CD14-positive monocyte (primary cell): ENCODE results near the gene CSF1R. TPM values are rescaled to one million over a fixed set of nuclear protein-coding genes. Genes with fewer than 3 reads are reported as not detected.

ENCODE experiments used
- DNase-seq, 3 donors: peaks; one replicate each; pipeline ENCODE4 v3.0.0-alpha.2; 2011 to 2022
- H2AFZ ChIP-seq: 2 replicates; pipeline ENCODE4 v1.6.0; 2012; ENCODE audit warnings: mild to moderate bottlenecking, low read depth, low read length, inconsistent platforms; ENCODE audit not compliant: insufficient read depth, poor library complexity, severe bottlenecking
- H3K27ac ChIP-seq, 2 donors: 1 replicate in 1 of 2; 2 replicates in 1 of 2; pipeline ENCODE4 v1.5.1; 2012 to 2013; ENCODE audit warnings: low read length in 2 of 2, control low read depth in 1 of 2, inconsistent platforms in 1 of 2, low read depth in 1 of 2, mild to moderate bottlenecking in 1 of 2
- H3K27me3 ChIP-seq, 2 donors: one replicate each; pipeline versions ENCODE4 v1.6.0 to v1.6.1; 2011 to 2013; ENCODE audit warnings: low read length in 2 of 2; ENCODE audit not compliant: control insufficient read depth in 2 of 2, insufficient read depth in 2 of 2
- H3K36me3 ChIP-seq, 2 donors: replicated peaks in 1 of 2; 1 replicate in 1 of 2; 2 replicates in 1 of 2; pipeline versions ENCODE4 v1.5.1 to v1.6.1; 2012 to 2013; ENCODE audit warnings: low read length in 2 of 2, control low read depth in 1 of 2, inconsistent platforms in 1 of 2, mild to moderate bottlenecking in 1 of 2; ENCODE audit not compliant: insufficient read depth in 2 of 2, control insufficient read depth in 1 of 2
- H3K4me1 ChIP-seq, 2 donors: 1 replicate in 1 of 2; 2 replicates in 1 of 2; pipeline versions ENCODE4 v1.5.1 to v1.6.1; 2012 to 2013; ENCODE audit warnings: low read length in 2 of 2, control low read depth in 1 of 2, inconsistent platforms in 1 of 2, mild to moderate bottlenecking in 1 of 2, moderate library complexity in 1 of 2; ENCODE audit not compliant: insufficient read depth in 2 of 2, control insufficient read depth in 1 of 2
- H3K4me2 ChIP-seq: replicated peaks from 2 replicates; pipeline ENCODE3; 2012; ENCODE audit warnings: low read length, moderate library complexity, mild to moderate bottlenecking; ENCODE audit not compliant: poor library complexity, severe bottlenecking; ENCODE audit errors: extremely low read depth
- H3K4me3 ChIP-seq, 3 experiments: fragments of 200-600 bp in 1 of 3; sonication (generic) in 1 of 3; replicated peaks in 1 of 3; 1 replicate in 2 of 3; 2 replicates in 1 of 3; pipeline ENCODE4 v1.5.1; 2011 to 2013; ENCODE audit warnings: low read length in 3 of 3, mild to moderate bottlenecking in 3 of 3, control low read depth in 2 of 3, low read depth in 2 of 3, inconsistent platforms in 1 of 3, moderate library complexity in 1 of 3
- H3K79me2 ChIP-seq: 2 replicates; pipeline ENCODE4 v1.6.0; 2012; ENCODE audit warnings: mild to moderate bottlenecking, control low read depth, inconsistent platforms, low read length, moderate library complexity; ENCODE audit not compliant: insufficient read depth
- H3K9ac ChIP-seq: 2 replicates; pipeline ENCODE4 v1.6.0; 2017; ENCODE audit warnings: low read length, mild to moderate bottlenecking; ENCODE audit not compliant: insufficient read depth, poor library complexity, severe bottlenecking
- H3K9me3 ChIP-seq, 2 donors: replicated peaks in 1 of 2; 1 replicate in 1 of 2; 2 replicates in 1 of 2; pipeline versions ENCODE4 v1.5.1 to v1.6.1; 2012 to 2013; ENCODE audit warnings: low read length in 2 of 2, control low read depth in 1 of 2; ENCODE audit not compliant: control insufficient read depth in 1 of 2, insufficient read depth in 1 of 2
- H4K20me1 ChIP-seq: 2 replicates; pipeline ENCODE4 v1.6.0; 2012; ENCODE audit warnings: mild to moderate bottlenecking, low read length, control low read depth, moderate library complexity; ENCODE audit not compliant: insufficient read depth
- H3K27ac Mint-ChIP-seq, 7 donors: one replicate each; pipeline ENCODE4 v1.8.0; 2020; ENCODE audit warnings: mild to moderate bottlenecking in 7 of 7, mixed read lengths in 7 of 7, moderate library complexity in 6 of 7, inconsistent platforms in 2 of 7
- H3K27me3 Mint-ChIP-seq, 3 donors: one replicate each; pipeline ENCODE4 v1.8.0; 2021 to 2022; ENCODE audit warnings: low read depth in 3 of 3, mild to moderate bottlenecking in 3 of 3, mixed read lengths in 3 of 3, moderate library complexity in 3 of 3, inconsistent platforms in 1 of 3
- H3K36me3 Mint-ChIP-seq, 2 donors: one replicate each; pipeline ENCODE4 v1.8.0; 2020; ENCODE audit warnings: mixed read lengths in 2 of 2, inconsistent platforms in 1 of 2, mild to moderate bottlenecking in 1 of 2
- H3K4me1 Mint-ChIP-seq: one replicate; pipeline ENCODE4 v1.8.0; 2020; ENCODE audit warnings: mild to moderate bottlenecking, mixed read lengths
- H3K4me3 Mint-ChIP-seq, 2 donors: one replicate each; pipeline ENCODE4 v1.8.0; 2020; ENCODE audit warnings: mild to moderate bottlenecking in 2 of 2, mixed read lengths in 2 of 2, moderate library complexity in 1 of 2
- H3K9me3 Mint-ChIP-seq, 7 donors: one replicate each; pipeline ENCODE4 v1.8.0; 2020 to 2022; ENCODE audit warnings: mixed read lengths in 7 of 7, mild to moderate bottlenecking in 6 of 7, moderate library complexity in 6 of 7, inconsistent platforms in 2 of 7
- CTCF ChIP-seq: fragments of 200-600 bp; IDR thresholded peaks from one replicate; pipeline ENCODE4 v1.8.0; 2022; ENCODE audit warnings: antibody characterized with exemption, mild to moderate bottlenecking
- WGBS: methylation state at CpG from one replicate; pipeline ENCODE4 v1.1.5; 2013; ENCODE audit warnings: missing lambda C conversion rate; ENCODE audit not compliant: insufficient coverage; 5-methylcytosine and 5-hydroxymethylcytosine counted together
- intact Hi-C, 2 donors: fragments of 100-400 bp; cut with micrococcal nuclease; formaldehyde crosslinking; loops; one replicate each; pipeline versions ENCODE4 v1.15.0 to v1.15.1; 2023
- polyA minus RNA-seq: library from RNA; depleted of rRNA, polyadenylated mRNA; stranded (reverse); fragments of >200 nt; gene quantifications from 2 replicates; pipeline ENCODE4 v1.2.3, GENCODE V29; 2012
- polyA plus RNA-seq, 3 donors: library from polyadenylated mRNA; depleted of rRNA in 1 of 3; unstranded in 2 of 3; stranded (reverse) in 1 of 3; fragments of 300-500 nt in 2 of 3; fragments of >200 nt in 1 of 3; fragmentation: Illumina TruSeq in 2 of 3; gene quantifications; 1 replicate in 2 of 3; 2 replicates in 1 of 3; pipeline ENCODE4 v1.2.3, GENCODE V29; 2012 to 2021
- total RNA-seq, 12 experiments: library from RNA in 1 of 12; stranded (reverse) in 1 of 12; fragments of 120-200 nt in 1 of 12; gene quantifications; one replicate each; pipeline ENCODE4 v1.2.4 and lab custom pipeline; 2013 to 2026; ENCODE audit warnings: mixed read lengths in 6 of 12, inconsistent platforms in 1 of 12

The CSF1R gene
- total RNA-seq (2013): 92.5 TPM
- polyA plus RNA-seq (100 to 1,000 TPM; 180 to 332 (median 242) TPM), polyA minus RNA-seq (185 and 302 TPM in 2 replicates), total RNA-seq (lab: John Stamatoyannopoulos, UW) (10.6 to 256 (median 183) reads per million in 11 experiments)

- WGBS: 37% methylated on average over 8 of the region's 9 CpGs
- Mint-ChIP-seq H3K36me3 (peaks cover 8 to 14% of the 10 kb centered on the region in 2 donors), H3K27ac (peak within 1 kb of the TSS; percentile 86 to 95 (median 92)), H3K4me1 (peaks cover 79% of the 10 kb centered on the region), H3K27me3 (peaks cover 0 to 5% (median 0%) of the 10 kb centered on the region in 3 donors), H3K9me3 (peaks cover 0 to 2% (median 0%) of the 10 kb centered on the region in 7 donors), H3K4me3 (peak within 1 kb of the TSS; percentile 96 to 98)
- Histone ChIP-seq H3K27me3 (no peaks in the 10 kb centered on the region), H3K27ac (peak within 1 kb of the TSS; percentile 51 to 83), H3K4me3 (peak within 1 kb of the TSS; percentile 61 to 87 (median 81)), H3K4me2 (peak within 1 kb of the TSS; percentile 88), H3K79me2 (peaks cover 68% of the 10 kb centered on the region), H4K20me1 (peaks cover 43% of the 10 kb centered on the region), H3K36me3 (peaks cover 4% of the 10 kb centered on the region in 2 donors), H3K9me3 (no peaks in the 10 kb centered on the region), H3K4me1 (peaks cover 63 to 76% of the 10 kb centered on the region in 2 donors), H3K9ac (peak within 1 kb of the TSS; percentile 72), H2AFZ (peak within 1 kb of the TSS; percentile 13)
- peak; percentile 47 to 73 (median 68) for DNase-seq
- no peak for TF ChIP-seq CTCF
- intact Hi-C loops: loop anchor here (5.0 kb wide), 1 partner anchor 36 kb away; no protein-coding TSS in a partner anchor
Observed at GRCh38 chr5:150085950-150086715, at the start of gene CSF1R. CSF1R (minus strand) TSS chr5:150086554; CDS start chr5:150086427, 127 bp downstream.

- no peak overlapping the region for H3K4me2 ChIP-seq
- 93% methylated on average over 19 of the region's 21 CpGs for WGBS
- TF ChIP-seq CTCF: no peak
- H3K4me3 ChIP-seq: no peak overlapping the region
- H2AFZ ChIP-seq: no peak overlapping the region
- no peak overlapping the region for H3K4me3 Mint-ChIP-seq
- peaks cover 14 to 19% of the 10 kb centered on the region in 2 donors for H3K4me1 ChIP-seq
- no peaks in the 10 kb centered on the region for H3K27me3 ChIP-seq
- no peaks in the 10 kb centered on the region for H3K36me3 ChIP-seq
- no peaks in the 10 kb centered on the region for H3K9me3 ChIP-seq
- H3K27ac Mint-ChIP-seq: peak overlapping the region in 3 of 7 donors; percentile 44 to 70 (median 47)
- H3K27ac ChIP-seq: no peak overlapping the region
- H3K27me3 Mint-ChIP-seq: peaks cover 2 to 8% (median 7%) of the 10 kb centered on the region in 3 donors
- intact Hi-C loops: loop anchor here in 1 of 2 donors (10.0 kb wide), 1 partner anchor 209 kb away; no protein-coding TSS in a partner anchor
- H3K4me1 Mint-ChIP-seq: peaks cover 21% of the 10 kb centered on the region
- no peaks in the 10 kb centered on the region for H4K20me1 ChIP-seq
- H3K9ac ChIP-seq: no peak overlapping the region
- no peak for DNase-seq
- H3K79me2 ChIP-seq: no peaks in the 10 kb centered on the region
- no peaks in the 10 kb centered on the region for H3K36me3 Mint-ChIP-seq
- no peaks in the 10 kb centered on the region for H3K9me3 Mint-ChIP-seq
Observed at GRCh38 chr5:150135557-150136304, 49.4 kb upstream of the CSF1R start.
